Activated CD4-positive, CD25-positive, alpha-beta regulatory T cell (primary cell): ENCODE data around the gene NPTN.

Source experiments
- DNase-seq, 4 experiments: peaks; one replicate each; lab custom pipeline; 2025; lab: John Stamatoyannopoulos, UW

Gene NPTN

DNA sequence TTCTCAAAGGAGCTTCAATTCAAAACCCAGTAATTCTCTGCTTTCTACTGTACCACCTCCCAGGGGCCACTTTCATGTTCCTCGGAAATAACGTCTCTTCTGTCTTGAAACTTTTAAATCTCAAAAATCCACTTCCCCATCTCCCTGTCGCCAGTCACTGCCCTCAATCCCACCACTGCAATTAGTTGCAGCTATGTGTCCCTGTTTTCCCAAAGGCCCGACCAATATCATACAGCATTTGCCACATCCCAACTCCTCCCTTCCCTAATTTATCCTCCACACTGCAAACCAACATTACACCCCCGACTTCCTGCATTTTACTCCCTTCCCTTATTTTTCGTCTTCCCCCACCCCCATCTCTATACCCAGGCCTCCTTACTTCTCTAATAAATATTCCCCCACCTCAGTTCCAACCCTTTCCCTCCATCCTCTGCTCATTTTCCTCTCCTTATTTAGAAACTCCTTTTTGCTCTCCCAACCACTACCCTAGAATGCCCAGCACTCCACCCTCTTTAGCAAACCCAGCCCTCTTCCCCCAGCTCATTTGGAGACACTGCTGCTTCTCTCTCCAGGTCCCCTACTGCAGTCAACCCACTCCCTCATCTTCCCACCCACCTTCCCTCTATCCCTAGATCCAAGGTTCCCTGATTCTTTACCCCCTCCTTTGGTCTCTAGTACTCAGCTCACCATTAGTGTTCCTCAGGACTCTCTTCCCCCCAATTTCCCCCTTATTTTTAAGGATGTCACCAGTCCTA, 1.1 kb downstream of the NPTN start:
- DNase-seq = no peak

DNA sequence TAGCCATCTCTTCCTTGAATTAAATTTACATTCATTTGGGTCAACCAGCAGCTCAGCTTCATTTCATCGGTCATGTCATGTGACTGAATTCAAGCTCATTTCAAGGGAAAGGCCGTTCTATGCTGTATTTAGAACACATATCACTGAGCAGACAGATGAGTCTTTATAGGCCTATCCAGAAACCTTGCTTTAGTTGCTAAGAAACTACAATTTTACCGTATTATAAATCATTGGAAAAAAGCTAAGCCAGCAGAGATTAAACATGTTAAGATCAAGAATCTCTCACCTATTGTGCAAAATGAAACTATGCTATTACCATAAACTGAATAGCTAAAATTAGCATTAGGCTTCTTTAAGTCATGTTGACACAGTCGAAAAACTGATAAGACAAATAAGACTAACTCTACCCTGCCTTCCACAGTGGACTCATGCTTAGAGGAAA, 2.2 kb downstream of the NPTN start:
- DNase-seq = no peak

- DNase-seq = no peak
Observed at GRCh38 chr15:73629798-73630429, 3.3 kb downstream of the NPTN start.

DNA sequence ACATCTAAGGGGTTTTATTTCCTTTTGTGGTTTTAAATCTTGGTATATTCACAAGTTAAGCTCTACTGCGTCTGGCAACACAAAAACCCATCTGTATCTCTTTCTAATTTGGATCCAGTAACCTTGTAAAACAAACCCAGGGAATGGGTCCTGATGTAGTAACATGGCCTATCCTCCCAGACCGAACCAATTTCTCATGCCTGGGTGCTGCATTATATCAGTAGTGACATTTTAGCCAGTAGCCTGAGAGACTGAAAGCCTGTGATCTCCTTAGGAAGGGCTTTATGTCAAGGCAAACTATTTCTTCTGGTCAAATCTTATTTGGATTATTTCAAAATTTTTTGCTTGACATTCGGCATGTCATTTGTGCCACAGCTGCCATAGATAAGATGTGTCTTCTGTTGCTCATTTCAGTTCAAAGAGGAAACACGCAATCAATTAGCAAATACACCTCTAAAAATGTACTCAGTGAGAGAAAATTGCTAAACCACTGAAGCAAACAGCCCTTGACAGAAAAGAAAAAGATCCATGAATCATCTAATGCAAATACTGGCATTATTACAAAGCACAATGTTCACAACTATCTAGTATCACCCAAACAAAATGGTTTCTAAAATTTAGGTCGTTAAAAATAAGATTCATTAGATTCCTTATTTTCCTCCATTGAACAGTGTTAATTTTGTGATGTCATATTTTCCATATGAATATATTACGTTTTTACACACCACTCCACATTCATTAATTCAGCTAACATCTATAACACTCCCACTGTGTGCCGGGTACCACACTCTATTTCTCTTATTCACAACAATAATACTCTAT, 4.0 kb downstream of the NPTN start:
- DNase-seq = no peak

DNA sequence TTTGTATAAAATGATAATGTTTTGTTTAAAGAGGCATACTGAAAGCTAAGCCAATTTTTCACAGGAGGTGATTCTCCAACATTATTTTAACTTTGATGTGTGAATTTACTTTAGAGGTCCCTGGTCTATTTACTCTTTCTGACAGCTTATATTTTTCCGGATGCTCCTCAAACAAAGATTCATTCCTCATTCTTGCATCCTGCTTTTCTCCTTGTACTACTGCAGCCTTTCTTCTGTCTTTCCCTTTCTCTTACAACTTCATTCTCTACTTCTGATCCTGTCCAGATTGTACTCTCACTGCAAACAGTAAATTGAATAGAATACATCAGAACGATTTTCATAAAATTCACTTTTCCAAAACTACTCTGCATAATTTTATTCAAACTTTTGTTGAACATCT, 5.1 kb downstream of the NPTN start:
- DNase-seq = no peak

- DNase-seq = no peak
Observed at GRCh38 chr15:73626072-73626471, 7.1 kb downstream of the NPTN start.

- DNase-seq = no peak
Observed at GRCh38 chr15:73624530-73624929, 8.7 kb downstream of the NPTN start.

GRCh38 chr15:73621286-73621826, 11.8 kb downstream of the NPTN start:
- no peak for DNase-seq

DNA sequence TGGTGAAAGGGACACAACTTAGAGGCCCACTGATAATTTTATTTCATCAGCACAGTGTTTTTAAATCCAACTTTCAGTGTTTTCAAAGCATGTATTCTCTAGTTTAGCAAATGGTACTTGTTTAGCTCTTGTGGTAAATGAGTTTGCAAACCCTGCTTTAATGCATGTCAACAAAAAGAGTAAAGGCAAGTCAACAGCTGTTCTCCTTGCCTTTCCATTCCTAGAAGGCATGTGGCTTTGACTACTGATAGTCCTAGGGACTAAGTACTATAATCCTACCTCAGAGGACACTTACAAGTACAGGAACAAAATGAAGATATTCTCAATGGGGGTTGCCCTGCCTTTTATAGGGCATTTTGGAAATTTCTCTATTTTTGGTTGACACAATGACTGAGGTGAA, 13.1 kb downstream of the NPTN start:
- no peak for DNase-seq

DNA sequence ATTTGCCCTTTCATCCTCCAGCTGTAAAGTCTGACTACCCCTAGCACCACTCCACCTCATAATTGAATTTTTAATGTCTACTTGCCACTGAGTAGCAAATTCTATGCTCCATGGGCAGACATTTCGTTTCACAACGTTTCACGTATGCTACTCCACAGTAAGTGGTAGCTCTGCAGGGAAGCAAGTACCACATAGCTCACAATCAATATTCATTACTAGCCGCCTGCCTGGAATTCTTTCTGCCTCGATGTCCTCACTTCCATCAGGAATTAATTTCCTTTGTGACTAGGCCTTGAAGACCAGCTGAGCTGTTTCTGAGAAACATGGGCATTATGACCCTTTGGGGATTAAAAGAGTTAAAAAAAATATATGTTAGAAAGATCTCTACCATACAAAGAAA, 15.3 kb downstream of the NPTN start:
- DNase-seq = no peak

DNA sequence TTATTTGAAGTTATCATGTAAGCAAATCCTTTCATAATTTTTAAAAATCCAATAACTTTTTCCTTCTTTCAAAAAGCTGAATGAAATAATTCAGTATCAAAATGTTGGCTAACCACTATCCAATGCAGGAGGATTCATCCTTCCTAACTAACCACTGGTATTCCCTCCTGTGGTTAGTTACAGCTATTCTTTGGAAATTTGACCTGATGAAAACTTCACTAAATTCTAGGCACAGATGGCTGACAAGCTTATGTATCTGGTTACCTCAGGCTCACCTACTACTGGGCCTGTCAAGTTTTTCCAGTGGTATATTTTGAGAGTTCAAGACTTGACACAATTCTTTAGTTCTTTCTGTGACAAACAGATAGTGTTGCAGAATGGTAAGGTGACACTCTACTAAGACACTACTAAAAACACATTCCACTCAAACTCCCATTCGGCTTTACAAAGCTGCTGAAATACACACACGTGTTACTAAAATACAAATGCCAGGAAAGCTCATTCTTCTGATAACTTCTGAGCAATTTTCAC, 15.8 kb downstream of the NPTN start:
- DNase-seq = no peak

GRCh38 chr15:73608941-73609340, 24.2 kb downstream of the NPTN start:
- DNase-seq = no peak

DNA sequence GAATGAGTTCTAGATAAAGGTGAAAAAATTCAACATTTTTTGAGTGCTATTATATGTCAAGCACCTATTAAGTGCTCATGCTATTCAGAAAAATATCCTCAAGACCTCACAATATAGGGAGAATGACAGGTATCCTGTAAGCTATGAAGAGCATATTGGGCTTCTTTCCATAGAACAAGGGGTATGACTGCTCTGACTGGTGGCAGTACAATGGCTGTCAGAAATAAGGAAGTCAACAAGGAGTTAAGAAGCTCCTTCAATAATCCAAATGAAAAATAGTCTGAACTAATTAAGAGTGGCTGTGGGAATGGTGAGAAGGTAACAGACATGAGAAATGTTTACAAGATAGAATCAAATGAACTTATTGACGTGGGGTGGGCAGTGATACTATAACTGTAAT, 24.7 kb downstream of the NPTN start:
- DNase-seq = no peak

- DNase-seq = no peak
Observed at GRCh38 chr15:73607843-73608242, 25.3 kb downstream of the NPTN start.

DNA sequence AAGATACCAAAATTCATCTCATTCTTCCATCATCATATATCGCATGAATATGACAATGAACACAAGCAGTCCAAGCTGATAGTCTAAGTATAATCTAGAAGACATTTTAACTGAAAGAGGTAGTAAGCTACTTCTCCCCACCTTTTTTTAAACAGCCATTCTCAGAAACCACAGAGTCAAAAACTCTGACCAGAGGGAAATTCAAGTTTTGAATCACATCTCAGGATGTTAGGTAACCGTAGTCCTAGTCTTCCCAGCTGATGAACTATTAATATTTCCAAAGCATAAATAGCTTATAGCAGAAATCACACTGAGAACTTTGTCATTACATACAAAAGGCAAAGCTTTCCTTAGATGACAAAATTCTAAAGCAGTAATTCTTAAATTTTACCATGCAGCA, 25.8 kb downstream of the NPTN start:
- no peak for DNase-seq

DNA sequence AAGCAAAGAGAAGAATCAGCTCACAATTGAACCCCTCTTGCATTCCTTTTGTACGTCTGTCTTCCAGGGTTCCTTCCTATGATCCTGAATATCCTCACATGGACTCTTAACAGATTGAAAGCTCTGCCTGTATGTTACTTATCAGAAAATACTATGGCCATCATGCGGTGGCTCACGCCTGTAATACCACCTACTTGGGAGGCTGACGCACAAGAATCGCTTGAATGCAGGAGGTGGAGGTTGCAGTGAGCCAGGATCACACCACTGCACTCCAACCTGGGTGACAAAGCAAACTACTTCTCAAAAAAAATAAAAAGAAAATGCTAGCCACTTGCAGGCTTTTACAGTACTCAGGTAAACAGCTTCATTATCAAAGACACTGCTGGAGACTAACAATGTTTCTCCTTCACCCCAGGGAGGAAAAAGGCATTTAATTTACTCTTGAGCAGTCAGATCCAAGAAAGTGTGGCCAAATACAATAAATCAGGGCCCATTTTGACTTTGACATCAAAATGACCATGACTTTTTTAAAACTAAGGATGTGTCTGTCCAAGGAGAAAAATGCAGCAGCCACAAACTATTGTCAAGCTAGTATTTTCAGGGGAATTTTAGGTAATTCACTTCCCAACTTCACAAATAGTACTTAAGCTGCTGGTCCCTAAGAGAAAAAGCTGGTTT, 27.3 kb downstream of the NPTN start:
- no peak for DNase-seq

GRCh38 chr15:73604477-73604876, 28.7 kb downstream of the NPTN start:
- DNase-seq = no peak

- DNase-seq = no peak
Observed at GRCh38 chr15:73602992-73603391, 30.2 kb downstream of the NPTN start.

- DNase-seq = no peak
Observed at GRCh38 chr15:73602446-73602843, 30.7 kb downstream of the NPTN start.

- DNase-seq = no peak
Observed at GRCh38 chr15:73601451-73602445, 31.4 kb downstream of the NPTN start.
